NCI-H526 treated with DMSO at 0.1 percent for 48 hours (cell line): Measurements from ENCODE around the gene SYNE3.

Experiments used
- DNase-seq: peaks from one replicate; lab custom pipeline; 2025; lab: John Stamatoyannopoulos, UW

The SYNE3 gene

GRCh38 chr14:95489214-95490137 is 27.0 kb downstream of the SYNE3 start:
- DNase-seq, result no peak

- no peak for DNase-seq
Measured at GRCh38 chr14:95488376-95489213, 27.9 kb downstream of the SYNE3 start.

- peak; percentile 43 for DNase-seq
Measured at GRCh38 chr14:95487669-95488084, 28.8 kb downstream of the SYNE3 start.

GRCh38 chr14:95486875-95487668 is 29.4 kb downstream of the SYNE3 start:
- DNase-seq, result peak; percentile 67

- DNase-seq, result no peak
Measured at GRCh38 chr14:95485222-95485819, 31.1 kb downstream of the SYNE3 start.

- no peak for DNase-seq
Measured at GRCh38 chr14:95484296-95484695, 32.2 kb downstream of the SYNE3 start.

- no peak for DNase-seq
Measured at GRCh38 chr14:95483309-95484165, 32.9 kb downstream of the SYNE3 start.

GRCh38 chr14:95482627-95483308 is 33.7 kb downstream of the SYNE3 start:
- no peak for DNase-seq

- no peak for DNase-seq
Measured at GRCh38 chr14:95481391-95482022, 34.9 kb downstream of the SYNE3 start.

- DNase-seq, result no peak
Measured at GRCh38 chr14:95480887-95481226, 35.6 kb downstream of the SYNE3 start.

GRCh38 chr14:95480109-95480886 is 36.2 kb downstream of the SYNE3 start:
- DNase-seq, result no peak

GRCh38 chr14:95479494-95479893 is 37.0 kb downstream of the SYNE3 start:
- no peak for DNase-seq

GRCh38 chr14:95478818-95479217 is 37.6 kb downstream of the SYNE3 start:
- DNase-seq, result no peak

GRCh38 chr14:95478309-95478708 is 38.1 kb downstream of the SYNE3 start:
- DNase-seq, result no peak

- DNase-seq, result no peak
Measured at GRCh38 chr14:95477411-95478269, 38.8 kb downstream of the SYNE3 start.

GRCh38 chr14:95476747-95477146 is 39.7 kb downstream of the SYNE3 start:
- DNase-seq, result no peak

GRCh38 chr14:95475540-95476240 is 40.8 kb downstream of the SYNE3 start:
- no peak for DNase-seq
